ENCODE results near the gene SLC66A3. TPM values are rescaled to one million over a fixed set of nuclear protein-coding genes. Genes with fewer than 3 reads are reported as not detected.

The SLC66A3 gene
- total and polyA plus RNA-seq, 7 experiments from 2014 or later: 12.6 to 43.7 (median 20.0) TPM

DNA sequence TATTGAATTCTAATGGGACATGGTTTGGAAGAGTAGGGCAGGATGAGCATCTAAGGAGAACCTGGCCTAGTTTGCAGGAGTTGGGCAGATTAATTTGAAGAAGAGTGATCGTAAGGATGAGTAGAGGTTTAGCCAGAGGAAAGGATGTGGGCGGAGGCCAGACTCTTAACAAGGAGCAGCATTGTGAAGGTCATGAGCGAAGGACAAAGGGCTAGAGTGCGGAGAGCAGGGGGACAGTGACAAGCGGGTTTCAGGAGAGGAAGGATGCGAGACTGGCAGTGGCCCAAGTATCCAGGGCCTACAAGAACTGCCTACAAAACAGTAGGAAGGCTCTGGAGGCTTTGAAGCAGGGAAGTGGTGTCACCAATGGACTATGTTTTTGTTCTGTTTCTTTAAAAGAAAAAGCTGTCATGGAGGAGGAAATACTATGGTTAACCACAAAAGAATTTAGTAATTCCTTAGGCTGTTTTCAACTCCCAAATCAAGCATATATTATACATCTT is 20.1 kb downstream of the SLC66A3 start:
- H3K9me3 ChIP-seq (ENCODE audit: control insufficient read depth in 2 of 3, low read length in 3 of 3): no peaks in the 10 kb centered on the region
- H3K4me1 ChIP-seq (ENCODE audit: control insufficient read depth in 2 of 2, insufficient read depth in 2 of 2, low read length in 2 of 2): peaks cover 7 to 13% of the 10 kb centered on the region in 2 donors
- H3K27ac Mint-ChIP-seq: peak overlapping the region in 7 of 9 donors; percentile 52 to 74 (median 58)
- ChIA-PET CTCF (interaction anchor here (0.7 kb wide), 1 partner anchor 14 kb away, joined by 3 read pairs; no protein-coding TSS in a partner anchor), POLR2A (interaction anchor here (1.0 kb wide), 1 partner anchor 21 kb away, joined by 3 read pairs; no protein-coding TSS in a partner anchor)
- DNase-seq (no peak), ATAC-seq (no peak)
- peaks cover 0 to 9% (median 0%) of the 10 kb centered on the region in 3 experiments for H3K36me3 ChIP-seq (ENCODE audit: control insufficient read depth in 2 of 3, insufficient read depth in 3 of 3, low read length in 3 of 3)
- H3K9me3 Mint-ChIP-seq: peaks cover 0 to 5% (median 0%) of the 10 kb centered on the region in 11 donors
- H3K27me3 Mint-ChIP-seq: no peaks in the 10 kb centered on the region
- H3K27me3 ChIP-seq (ENCODE audit: control insufficient read depth in 2 of 2, insufficient read depth in 2 of 2, low read length in 2 of 2): no peaks in the 10 kb centered on the region
- peaks cover 0 to 18% (median 12%) of the 10 kb centered on the region in 5 donors for H3K36me3 Mint-ChIP-seq
- intact Hi-C loops (cut with micrococcal nuclease): no loop called here
- peak overlapping the region in 6 of 10 donors; percentile 6 to 49 (median 24) for H3K4me3 Mint-ChIP-seq
- peaks cover 9 to 20% (median 13%) of the 10 kb centered on the region in 7 donors for H3K4me1 Mint-ChIP-seq
- H3K27ac ChIP-seq (ENCODE audit: low read depth, low read length): no peak overlapping the region
- H3K4me3 ChIP-seq (ENCODE audit: low read length): no peak overlapping the region

DNA sequence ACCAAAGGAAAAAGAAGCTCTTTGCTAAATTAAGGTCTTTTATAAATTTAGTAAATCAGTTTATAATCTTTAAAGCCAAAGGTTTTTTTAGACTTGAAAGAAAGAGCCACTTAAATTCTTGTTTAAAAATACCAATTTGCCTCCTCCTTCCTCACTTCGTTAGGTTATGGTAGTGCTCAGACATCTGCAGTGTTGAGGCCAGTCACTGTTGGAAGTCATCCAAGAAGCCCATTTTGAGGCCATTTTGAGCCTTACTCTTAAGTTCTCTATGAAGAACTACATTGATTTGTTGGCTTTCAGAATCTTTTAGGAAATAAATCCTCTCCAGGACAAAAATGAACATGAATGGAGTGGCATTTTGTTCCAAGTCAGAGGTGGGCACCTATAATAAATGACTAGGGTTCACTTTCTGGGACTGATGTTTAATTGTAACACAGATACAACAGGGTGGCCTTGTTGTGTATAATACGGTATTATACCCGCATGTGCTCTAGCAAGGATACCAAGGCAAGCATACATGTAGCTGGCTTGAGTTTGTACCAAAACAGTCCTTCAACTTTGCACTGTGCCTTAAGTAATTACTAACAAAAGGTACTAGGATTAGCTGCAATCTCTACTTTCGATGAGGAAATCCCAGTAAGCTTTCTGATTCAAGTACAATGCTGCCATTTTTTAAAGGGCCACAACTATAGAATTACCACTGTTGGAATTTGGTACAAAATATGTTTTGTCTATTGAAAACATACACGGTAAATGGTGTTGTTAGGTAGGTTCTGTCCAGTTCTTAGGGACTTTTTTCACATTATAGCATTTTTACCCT is 22.8 kb downstream of the SLC66A3 start:
- DNase-seq: no peak
- peak overlapping the region in 3 of 9 donors; percentile 14 to 32 (median 25) for H3K27ac Mint-ChIP-seq

DNA sequence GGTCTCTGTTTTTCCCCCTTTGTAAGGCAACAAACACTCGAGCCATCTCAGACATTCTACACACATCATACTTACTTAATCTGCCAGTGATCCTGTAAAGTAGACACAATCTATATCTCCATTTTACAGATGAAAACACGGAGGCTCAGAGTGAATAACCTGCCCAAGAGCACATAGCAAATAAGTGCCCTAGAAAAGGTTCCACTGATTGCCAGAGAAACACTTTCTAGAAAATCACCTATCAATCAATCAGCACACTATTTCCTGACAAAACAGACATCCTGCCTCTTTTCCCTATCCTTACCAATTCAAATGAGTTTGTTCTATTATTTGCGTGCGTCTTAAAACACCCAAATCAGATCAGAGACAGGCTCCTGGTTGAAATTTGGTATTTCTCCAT is 23.9 kb downstream of the SLC66A3 start:
- H3K4me1 Mint-ChIP-seq: peaks cover 9 to 20% (median 13%) of the 10 kb centered on the region in 7 donors
- no peak overlapping the region for H3K4me3 ChIP-seq (ENCODE audit: low read length)
- DNase-seq (no peak), ATAC-seq (no peak)
- H3K9me3 ChIP-seq (ENCODE audit: control insufficient read depth in 2 of 3, low read length in 3 of 3): no peaks in the 10 kb centered on the region
- peaks cover 0 to 14% (median 0%) of the 10 kb centered on the region in 3 experiments for H3K36me3 ChIP-seq (ENCODE audit: control insufficient read depth in 2 of 3, insufficient read depth in 3 of 3, low read length in 3 of 3)
- peak overlapping the region in 3 of 9 donors; percentile 0 to 60 (median 25) for H3K27ac Mint-ChIP-seq
- peaks cover 0 to 5% (median 0%) of the 10 kb centered on the region in 11 donors for H3K9me3 Mint-ChIP-seq
- no peak overlapping the region for H3K27ac ChIP-seq (ENCODE audit: low read depth, low read length)
- ChIA-PET POLR2A (no interaction called here), CTCF (no interaction called here)
- no peaks in the 10 kb centered on the region for H3K27me3 Mint-ChIP-seq
- no peaks in the 10 kb centered on the region for H3K27me3 ChIP-seq (ENCODE audit: control insufficient read depth in 2 of 2, insufficient read depth in 2 of 2, low read length in 2 of 2)
- no peak overlapping the region for H3K4me3 Mint-ChIP-seq
- peaks cover 7 to 13% of the 10 kb centered on the region in 2 donors for H3K4me1 ChIP-seq (ENCODE audit: control insufficient read depth in 2 of 2, insufficient read depth in 2 of 2, low read length in 2 of 2)
- intact Hi-C loops (cut with micrococcal nuclease): no loop called here
- peaks cover 0 to 16% (median 9%) of the 10 kb centered on the region in 5 donors for H3K36me3 Mint-ChIP-seq

More for the DNA sequence above, 22.8 kb downstream of the SLC66A3 start:
- intact Hi-C loops (cut with micrococcal nuclease): no loop called here
- no peaks in the 10 kb centered on the region for H3K9me3 ChIP-seq (ENCODE audit: control insufficient read depth in 2 of 3, low read length in 3 of 3)
- ATAC-seq: no peak
- peaks cover 0 to 9% (median 0%) of the 10 kb centered on the region in 3 experiments for H3K36me3 ChIP-seq (ENCODE audit: control insufficient read depth in 2 of 3, insufficient read depth in 3 of 3, low read length in 3 of 3)
- CTCF ChIA-PET: no interaction called here
- Mint-ChIP-seq H3K9me3 (peaks cover 0 to 5% (median 0%) of the 10 kb centered on the region in 11 donors), H3K27me3 (no peaks in the 10 kb centered on the region), H3K36me3 (peaks cover 0 to 17% (median 9%) of the 10 kb centered on the region in 5 donors), H3K4me1 (peaks cover 9 to 20% (median 13%) of the 10 kb centered on the region in 7 donors), H3K4me3 (no peak overlapping the region)
- no peak overlapping the region for H3K27ac ChIP-seq (ENCODE audit: low read depth, low read length)
- POLR2A ChIA-PET: interaction anchor here (1.2 kb wide), 1 partner anchor 16 kb away, joined by 3 read pairs; no protein-coding TSS in a partner anchor
- no peaks in the 10 kb centered on the region for H3K27me3 ChIP-seq (ENCODE audit: control insufficient read depth in 2 of 2, insufficient read depth in 2 of 2, low read length in 2 of 2)
- no peak overlapping the region for H3K4me3 ChIP-seq (ENCODE audit: low read length)
- peaks cover 7 to 13% of the 10 kb centered on the region in 2 donors for H3K4me1 ChIP-seq (ENCODE audit: control insufficient read depth in 2 of 2, insufficient read depth in 2 of 2, low read length in 2 of 2)

DNA sequence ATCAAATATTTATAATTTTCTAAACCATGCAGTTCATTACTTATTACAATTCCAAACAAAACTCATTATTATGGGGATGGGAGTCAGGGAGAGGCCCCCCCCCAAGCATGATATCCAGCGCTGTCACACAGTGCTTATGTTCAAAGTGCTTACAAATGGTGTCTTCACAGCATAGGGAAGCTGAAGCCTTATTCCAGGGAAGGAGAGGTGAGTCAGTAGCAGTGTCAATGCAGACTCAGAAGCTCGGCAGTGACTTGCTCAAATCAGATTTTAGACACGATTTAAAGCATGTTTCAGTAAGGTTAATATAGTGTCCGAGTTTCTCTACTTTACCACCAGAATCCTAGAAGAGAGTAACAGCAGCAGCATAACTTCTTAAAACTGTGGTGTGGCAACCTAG is 24.6 kb downstream of the SLC66A3 start:
- H3K9me3 ChIP-seq (ENCODE audit: control insufficient read depth in 2 of 3, low read length in 3 of 3): no peaks in the 10 kb centered on the region
- ATAC-seq (no peak), DNase-seq (no peak)
- Mint-ChIP-seq H3K4me1 (peaks cover 9 to 18% (median 11%) of the 10 kb centered on the region in 7 donors), H3K36me3 (peaks cover 0 to 20% (median 9%) of the 10 kb centered on the region in 5 donors), H3K9me3 (peaks cover 0 to 4% (median 0%) of the 10 kb centered on the region in 11 donors), H3K27ac (no peak overlapping the region), H3K27me3 (no peaks in the 10 kb centered on the region), H3K4me3 (no peak overlapping the region)
- ChIA-PET CTCF (interaction anchor here (0.9 kb wide), 1 partner anchor 11 kb away, joined by 4 read pairs; no protein-coding TSS in a partner anchor), POLR2A (no interaction called here)
- H3K27ac ChIP-seq (ENCODE audit: low read depth, low read length): no peak overlapping the region
- H3K27me3 ChIP-seq (ENCODE audit: control insufficient read depth in 2 of 2, insufficient read depth in 2 of 2, low read length in 2 of 2): no peaks in the 10 kb centered on the region
- H3K4me3 ChIP-seq (ENCODE audit: low read length): no peak overlapping the region
- H3K4me1 ChIP-seq (ENCODE audit: control insufficient read depth in 2 of 2, insufficient read depth in 2 of 2, low read length in 2 of 2): peaks cover 7 to 12% of the 10 kb centered on the region in 2 donors
- H3K36me3 ChIP-seq (ENCODE audit: control insufficient read depth in 2 of 3, insufficient read depth in 3 of 3, low read length in 3 of 3): peaks cover 0 to 14% (median 0%) of the 10 kb centered on the region in 3 experiments
- intact Hi-C loops (cut with micrococcal nuclease): no loop called here

DNA sequence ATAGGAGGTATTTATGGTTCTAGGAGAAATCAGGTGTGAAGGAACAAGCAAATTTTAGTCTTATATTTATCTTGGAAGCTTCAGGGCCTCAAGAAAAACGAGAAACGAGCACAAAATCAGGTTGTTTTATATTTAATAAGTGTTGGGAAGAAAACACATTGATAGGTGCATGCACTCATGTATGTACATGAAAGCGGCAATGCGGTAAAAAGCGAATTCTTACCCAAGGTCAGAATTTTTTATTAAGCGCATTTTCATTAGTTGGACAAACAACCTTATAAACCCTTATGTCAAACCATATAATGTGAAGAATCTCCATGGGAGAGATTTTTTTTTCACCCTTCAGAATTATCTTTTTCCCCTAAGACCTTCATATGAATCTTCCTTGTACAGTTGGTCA is 25.4 kb downstream of the SLC66A3 start:
- no peak overlapping the region for H3K4me3 Mint-ChIP-seq
- Histone ChIP-seq H3K36me3 (ENCODE audit: control insufficient read depth in 2 of 3, insufficient read depth in 3 of 3, low read length in 3 of 3) (peaks cover 0 to 14% (median 0%) of the 10 kb centered on the region in 3 experiments), H3K4me3 (ENCODE audit: low read length) (no peak overlapping the region), H3K4me1 (ENCODE audit: control insufficient read depth in 2 of 2, insufficient read depth in 2 of 2, low read length in 2 of 2) (peaks cover 0 to 4% of the 10 kb centered on the region in 2 donors), H3K27ac (ENCODE audit: low read depth, low read length) (no peak overlapping the region), H3K27me3 (ENCODE audit: control insufficient read depth in 2 of 2, insufficient read depth in 2 of 2, low read length in 2 of 2) (no peaks in the 10 kb centered on the region), H3K9me3 (ENCODE audit: control insufficient read depth in 2 of 3, low read length in 3 of 3) (no peaks in the 10 kb centered on the region)
- ChIA-PET POLR2A (no interaction called here), CTCF (interaction anchor here (0.9 kb wide), 1 partner anchor 11 kb away, joined by 4 read pairs; no protein-coding TSS in a partner anchor)
- intact Hi-C loops (cut with micrococcal nuclease): no loop called here
- H3K27ac Mint-ChIP-seq: no peak overlapping the region
- DNase-seq (no peak), ATAC-seq (no peak)
- no peaks in the 10 kb centered on the region for H3K27me3 Mint-ChIP-seq
- H3K9me3 Mint-ChIP-seq: no peaks in the 10 kb centered on the region
- H3K36me3 Mint-ChIP-seq: peaks cover 0 to 24% (median 9%) of the 10 kb centered on the region in 5 donors
- peaks cover 2 to 10% (median 4%) of the 10 kb centered on the region in 7 donors for H3K4me1 Mint-ChIP-seq

DNA sequence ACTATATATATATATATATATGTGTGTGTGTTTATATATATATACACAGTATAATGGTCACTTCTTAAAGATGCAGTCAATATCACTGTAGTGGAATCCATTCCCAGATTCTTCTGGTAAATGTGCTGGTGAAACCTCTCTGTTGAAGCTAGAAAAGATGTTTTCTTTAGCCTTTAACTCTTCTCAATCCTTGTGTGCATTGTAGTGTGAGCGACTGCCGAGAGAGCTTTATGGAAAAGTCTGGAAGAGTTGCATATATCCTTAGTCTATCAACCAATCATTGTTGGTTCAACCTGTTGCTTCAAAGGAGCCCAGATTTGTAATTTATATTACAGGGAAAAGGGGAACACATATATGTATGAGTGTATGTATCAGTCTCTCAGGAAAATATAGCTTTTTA is 27.7 kb downstream of the SLC66A3 start:
- Mint-ChIP-seq H3K4me3 (no peak overlapping the region), H3K36me3 (peaks cover 0 to 29% (median 5%) of the 10 kb centered on the region in 5 donors), H3K4me1 (peaks cover 0 to under 1% (median 0%) of the 10 kb centered on the region in 7 donors), H3K27ac (no peak overlapping the region), H3K27me3 (no peaks in the 10 kb centered on the region), H3K9me3 (no peaks in the 10 kb centered on the region)
- Histone ChIP-seq H3K27ac (ENCODE audit: low read depth, low read length) (no peak overlapping the region), H3K36me3 (ENCODE audit: control insufficient read depth in 2 of 3, insufficient read depth in 3 of 3, low read length in 3 of 3) (peaks cover 0 to 12% (median 0%) of the 10 kb centered on the region in 3 experiments), H3K4me1 (ENCODE audit: control insufficient read depth in 2 of 2, insufficient read depth in 2 of 2, low read length in 2 of 2) (no peaks in the 10 kb centered on the region), H3K4me3 (ENCODE audit: low read length) (no peak overlapping the region), H3K9me3 (ENCODE audit: control insufficient read depth in 2 of 3, low read length in 3 of 3) (no peaks in the 10 kb centered on the region), H3K27me3 (ENCODE audit: control insufficient read depth in 2 of 2, insufficient read depth in 2 of 2, low read length in 2 of 2) (no peaks in the 10 kb centered on the region)
- CTCF ChIA-PET: interaction anchor here (1.0 kb wide), 1 partner anchor 51 kb away, joined by 3 read pairs; no protein-coding TSS in a partner anchor
- DNase-seq: no peak
- ATAC-seq: no peak
- intact Hi-C loops (cut with micrococcal nuclease): no loop called here
- POLR2A ChIA-PET: no interaction called here

All from naive thymus-derived CD4-positive, alpha-beta T cell (primary cell).